ENCODE measurements around the gene TRIM39. TPM values are rescaled to one million over a fixed set of nuclear protein-coding genes. Genes with fewer than 3 reads are reported as not detected.

TRIM39 gene
- total and polyA plus RNA-seq, 12 donors, result 8.1 to 24.3 (median 14.2) TPM

GRCh38 chr6:30341728-30342127 lies 15.0 kb downstream of the TRIM39 start:
- Histone ChIP-seq H3K9me3 (replicated peaks in 1 of 3) (no peaks in the 10 kb centered on the region), H3K4me1 (replicated peaks in 1 of 2) (peaks cover 0 to 17% of the 10 kb centered on the region in 2 donors), H3K4me3 (no peak overlapping the region), H3K27me3 (no peaks in the 10 kb centered on the region), H3K36me3 (replicated peaks in 1 of 2) (peaks cover 0 to 49% of the 10 kb centered on the region in 2 donors), H3K27ac (no peak overlapping the region)
- TF ChIP-seq CTCF (IDR thresholded peaks at IDR 0.05) (no peak), POLR2A (IDR thresholded peaks at IDR 0.05) (no peak)
- DNase-seq, result no peak
- intact Hi-C loops (cut with DNase I), result no loop called here
- 93 to 96% (median 96%) methylated on average over 13 to 16 of the region's 16 CpGs for WGBS, 4 donors

- no peaks in the 10 kb centered on the region for H3K27me3 ChIP-seq
- H3K27ac ChIP-seq, result peak overlapping the region in 4 of 5 donors; percentile 74 to 94 (median 84)
- peak in 5 of 7 donors; percentile 20 to 48 (median 30) for DNase-seq
- intact Hi-C loops (cut with DNase I), result no loop called here
- H3K4me3 ChIP-seq, result peak overlapping the region in 1 of 4 donors; percentile 79
- H3K36me3 ChIP-seq (replicated peaks in 1 of 2), result peaks cover 0 to 35% of the 10 kb centered on the region in 2 donors
- H3K9me3 ChIP-seq (replicated peaks in 1 of 3), result no peaks in the 10 kb centered on the region
- TF ChIP-seq POLR2A (IDR thresholded peaks at IDR 0.05) (peak in 1 of 2 donors; percentile 29), CTCF (IDR thresholded peaks at IDR 0.05) (no peak)
- H3K4me1 ChIP-seq (replicated peaks in 1 of 2), result peaks cover 0 to 17% of the 10 kb centered on the region in 2 donors
- 40 to 48% (median 44%) methylated on average over 4 of the region's 4 CpGs for WGBS, 4 donors
These were observed 17.6 kb downstream of the TRIM39 start for GRCh38 chr6:30344191-30344867.

GRCh38 chr6:30344868-30345671 lies 18.3 kb downstream of the TRIM39 start, which contains the start of gene RPP21:
RPP21 (plus strand) TSS chr6:30345156; CDS start chr6:30345172, 16 bp downstream.
- Histone ChIP-seq H3K4me1 (replicated peaks in 1 of 2) (peaks cover 0 to 17% of the 10 kb centered on the region in 2 donors), H3K4me3 (peak within 1 kb of the TSS; percentile 45 to 79 (median 61)), H3K27ac (peak within 1 kb of the TSS in 4 of 5 donors; percentile 74 to 94 (median 84)), H3K9me3 (replicated peaks in 1 of 3) (no peaks in the 10 kb centered on the region), H3K27me3 (no peaks in the 10 kb centered on the region), H3K36me3 (replicated peaks in 1 of 2) (peaks cover 0 to 28% of the 10 kb centered on the region in 2 donors)
- DNase-seq, result peak; percentile 80 to 92 (median 85)
- TF ChIP-seq CTCF (IDR thresholded peaks at IDR 0.05), result peak in 1 of 6 experiments; percentile 2
- peak; percentile 72 to 81 for TF ChIP-seq POLR2A (IDR thresholded peaks at IDR 0.05)
- intact Hi-C loops (cut with DNase I), result no loop called here
- WGBS, 4 donors, result 2 to 5% (median 2%) methylated on average over 23 to 64 of the region's 64 CpGs

GRCh38 chr6:30345852-30346251 lies 19.1 kb downstream of the TRIM39 start:
- no peak for TF ChIP-seq CTCF (IDR thresholded peaks at IDR 0.05)
- DNase-seq, result no peak
- Histone ChIP-seq H3K4me1 (replicated peaks in 1 of 2) (peaks cover 0 to 17% of the 10 kb centered on the region in 2 donors), H3K36me3 (replicated peaks in 1 of 2) (peaks cover 0 to 22% of the 10 kb centered on the region in 2 donors), H3K27ac (no peak overlapping the region), H3K9me3 (replicated peaks in 1 of 3) (no peaks in the 10 kb centered on the region), H3K27me3 (no peaks in the 10 kb centered on the region), H3K4me3 (peak overlapping the region in 1 of 4 donors; percentile 79)
- intact Hi-C loops (cut with DNase I), result no loop called here
- 41 to 45% (median 42%) methylated on average over 4 of the region's 4 CpGs for WGBS, 4 donors
